GM21360 (cell line): ENCODE data around the gene CDC42EP5.

Source experiments
- ATAC-seq: cut with Tn5 transposase; IDR thresholded peaks from one replicate; pipeline ENCODE4 v1.9.1; 2021; ENCODE audit warnings: mild to moderate bottlenecking, moderate library complexity; ENCODE audit not compliant: unreplicated experiment

The CDC42EP5 gene

GRCh38 chr19:54428323-54429175, 44.5 kb downstream of the CDC42EP5 start:
- ATAC-seq: no peak

- no peak for ATAC-seq
Observed at GRCh38 chr19:54427586-54427985, 45.5 kb downstream of the CDC42EP5 start.

DNA sequence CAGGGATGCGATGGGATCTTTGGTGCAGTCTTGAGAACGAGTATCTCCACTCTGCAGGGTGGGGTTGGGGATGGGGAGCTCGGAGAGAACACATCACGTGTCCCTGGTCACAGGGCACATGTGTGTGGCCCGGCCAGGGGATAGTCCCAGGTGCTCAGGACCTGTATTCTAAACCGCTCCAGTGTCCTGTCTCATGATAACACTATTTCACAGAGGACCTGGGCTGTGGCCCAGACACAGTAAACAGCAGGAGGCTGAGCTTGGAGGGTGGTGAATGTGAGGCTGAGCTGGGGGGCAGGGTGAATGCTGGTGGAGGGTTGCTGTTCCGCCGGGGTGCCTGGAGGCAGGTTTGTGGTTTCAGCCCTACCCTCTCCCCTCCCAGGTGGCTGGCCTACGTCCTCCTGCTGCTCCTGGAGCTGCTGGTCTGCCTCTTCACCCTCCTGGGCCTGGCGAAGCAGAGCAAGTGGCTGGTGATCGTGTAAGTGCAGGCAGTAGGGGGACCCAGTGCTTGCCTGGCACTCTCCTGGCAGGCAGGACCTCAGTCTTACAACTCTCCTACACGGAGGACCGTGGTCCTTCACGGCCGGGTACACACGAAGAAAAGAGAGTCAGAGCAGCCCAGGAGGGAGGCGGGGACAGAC, 46.7 kb downstream of the CDC42EP5 start:
- no peak for ATAC-seq

DNA sequence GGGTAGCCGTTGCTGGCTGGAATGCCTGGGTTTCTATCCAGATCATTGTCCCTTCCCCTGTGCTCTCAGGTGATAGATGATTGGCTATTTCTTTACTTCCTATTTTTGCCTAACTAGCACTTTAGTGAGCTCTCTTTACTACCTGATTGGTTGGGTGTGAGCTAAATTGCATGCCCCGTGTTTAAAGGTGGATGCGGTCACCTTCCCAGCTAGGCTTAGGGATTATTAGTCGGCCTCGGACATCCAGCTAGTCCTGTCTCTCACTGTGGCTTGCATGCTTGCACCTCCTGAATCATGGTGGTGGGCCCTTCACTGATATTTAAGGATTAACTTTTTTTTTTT, 47.7 kb downstream of the CDC42EP5 start:
- no peak for ATAC-seq

- ATAC-seq: no peak
Observed at GRCh38 chr19:54424660-54425381, 48.3 kb downstream of the CDC42EP5 start.

DNA sequence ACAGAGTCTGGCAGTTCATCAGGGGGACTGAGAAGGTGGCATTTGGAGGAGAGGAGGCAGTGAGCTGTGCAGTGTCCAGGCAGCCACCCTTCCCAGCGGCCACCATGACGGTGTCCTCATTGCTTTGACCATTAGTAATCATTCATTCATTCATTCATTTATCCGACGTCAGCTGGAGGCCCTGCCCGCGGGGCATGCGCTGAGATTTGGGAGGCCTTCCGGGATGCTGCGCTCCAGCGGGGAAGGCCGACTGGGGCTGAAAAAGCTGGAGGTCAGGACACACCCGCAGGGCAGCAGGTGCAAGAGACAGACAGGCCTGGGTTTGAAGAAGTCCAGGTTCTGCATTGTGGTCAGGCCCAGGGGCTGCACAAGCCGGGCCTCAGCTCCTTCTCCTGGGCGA, 48.9 kb downstream of the CDC42EP5 start:
- no peak for ATAC-seq

GRCh38 chr19:54422136-54422535, 51.0 kb downstream of the CDC42EP5 start:
- no peak for ATAC-seq

GRCh38 chr19:54421521-54421920, 51.6 kb downstream of the CDC42EP5 start:
- no peak for ATAC-seq

DNA sequence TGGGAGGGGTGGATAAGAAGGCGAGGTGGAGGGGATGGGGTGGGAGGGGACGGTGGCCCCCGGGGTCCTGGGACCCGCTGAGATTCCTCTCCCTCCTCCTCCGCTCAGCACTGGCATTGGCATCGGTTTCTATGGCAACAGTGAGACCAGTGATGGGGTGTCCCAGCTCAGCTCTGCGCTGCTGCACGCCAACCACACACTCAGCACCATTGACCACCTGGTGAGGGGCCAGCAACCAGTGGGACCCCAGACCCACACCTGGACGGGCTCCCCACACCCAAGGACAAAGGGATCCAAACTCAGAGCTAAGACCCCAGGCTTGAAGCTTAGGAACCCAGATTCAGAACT, 52.0 kb downstream of the CDC42EP5 start:
- no peak for ATAC-seq

DNA sequence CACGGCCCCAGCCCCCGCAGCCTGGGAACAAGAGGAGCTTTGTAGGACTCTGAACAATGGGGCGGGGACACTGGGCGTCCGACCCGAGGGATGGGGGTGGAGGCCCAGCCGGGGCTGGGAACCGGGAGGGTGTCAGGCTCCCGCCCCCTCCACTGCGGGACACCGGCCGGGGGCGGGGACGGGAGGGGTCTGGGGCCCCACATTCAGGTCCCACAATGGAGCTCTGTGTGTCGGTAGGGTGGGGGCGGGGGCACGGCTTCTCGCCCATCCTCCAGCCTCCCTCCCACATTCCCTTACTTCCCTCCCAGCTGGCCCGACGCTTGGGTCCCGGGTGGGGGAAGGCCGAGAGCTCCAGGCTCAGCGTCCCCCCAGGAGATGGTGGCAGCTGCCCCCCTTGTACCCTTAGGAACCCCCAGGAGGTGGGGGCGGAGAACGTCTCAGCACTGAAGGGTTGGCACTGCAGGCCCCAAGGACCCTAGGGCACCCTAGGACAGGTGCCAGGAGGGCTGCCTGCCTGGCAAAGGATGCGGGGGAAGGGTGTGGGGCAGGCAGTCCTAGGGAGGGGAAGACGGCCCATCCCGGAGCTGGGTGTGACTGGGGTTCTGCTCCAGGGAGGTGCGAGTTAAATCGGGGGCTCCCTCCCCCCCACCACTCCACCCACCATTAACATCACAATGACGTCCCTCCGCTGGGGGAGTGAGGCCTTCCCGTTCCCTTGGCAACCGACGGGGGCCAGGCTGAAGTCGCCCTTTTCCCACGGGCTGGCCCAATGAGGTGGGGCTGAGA, 52.5 kb downstream of the CDC42EP5 start:
- ATAC-seq: no peak

GRCh38 chr19:54420068-54420382, 53.1 kb downstream of the CDC42EP5 start:
- no peak for ATAC-seq

DNA sequence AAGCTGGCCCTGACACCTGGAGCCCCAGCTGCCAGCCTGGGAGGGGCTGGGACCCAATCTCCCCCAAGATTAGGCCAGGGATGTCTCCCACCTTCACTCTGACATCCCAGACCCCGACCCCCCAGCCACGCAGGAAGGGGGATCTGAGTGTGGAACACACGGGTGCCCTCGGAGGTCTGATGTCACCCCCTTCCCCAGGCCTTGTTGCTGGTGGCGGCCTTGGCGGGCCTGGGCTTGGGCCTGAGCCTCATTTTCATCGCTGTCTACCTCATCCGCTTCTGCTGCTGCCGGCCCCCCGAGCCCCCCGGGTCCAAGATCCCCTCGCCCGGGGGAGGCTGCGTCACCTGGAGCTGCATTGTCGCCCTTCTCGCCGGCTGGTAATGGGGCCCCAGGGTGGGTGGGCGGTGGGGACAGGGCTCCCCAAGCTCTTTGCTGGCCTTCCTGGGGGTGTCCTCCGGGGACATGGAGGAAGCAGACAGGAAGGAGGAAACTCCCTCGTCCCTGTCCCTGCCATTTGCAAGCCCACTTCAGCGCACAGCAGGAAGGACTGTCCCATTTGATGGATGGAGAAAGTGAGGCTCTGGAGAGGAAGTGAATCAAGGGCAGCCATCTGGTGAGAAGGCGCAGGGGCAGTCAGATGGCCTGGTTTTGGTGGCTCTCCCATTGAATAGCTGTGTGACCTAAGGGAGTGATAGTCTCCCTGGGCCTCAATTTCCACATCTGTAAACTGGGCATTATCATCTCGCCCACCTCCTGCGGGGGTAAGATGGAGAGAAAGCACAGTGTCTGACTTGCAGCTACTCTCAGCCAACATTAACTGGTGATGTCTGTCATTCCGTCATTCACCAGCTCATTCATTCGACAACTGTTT, 53.9 kb downstream of the CDC42EP5 start:
- no peak for ATAC-seq

DNA sequence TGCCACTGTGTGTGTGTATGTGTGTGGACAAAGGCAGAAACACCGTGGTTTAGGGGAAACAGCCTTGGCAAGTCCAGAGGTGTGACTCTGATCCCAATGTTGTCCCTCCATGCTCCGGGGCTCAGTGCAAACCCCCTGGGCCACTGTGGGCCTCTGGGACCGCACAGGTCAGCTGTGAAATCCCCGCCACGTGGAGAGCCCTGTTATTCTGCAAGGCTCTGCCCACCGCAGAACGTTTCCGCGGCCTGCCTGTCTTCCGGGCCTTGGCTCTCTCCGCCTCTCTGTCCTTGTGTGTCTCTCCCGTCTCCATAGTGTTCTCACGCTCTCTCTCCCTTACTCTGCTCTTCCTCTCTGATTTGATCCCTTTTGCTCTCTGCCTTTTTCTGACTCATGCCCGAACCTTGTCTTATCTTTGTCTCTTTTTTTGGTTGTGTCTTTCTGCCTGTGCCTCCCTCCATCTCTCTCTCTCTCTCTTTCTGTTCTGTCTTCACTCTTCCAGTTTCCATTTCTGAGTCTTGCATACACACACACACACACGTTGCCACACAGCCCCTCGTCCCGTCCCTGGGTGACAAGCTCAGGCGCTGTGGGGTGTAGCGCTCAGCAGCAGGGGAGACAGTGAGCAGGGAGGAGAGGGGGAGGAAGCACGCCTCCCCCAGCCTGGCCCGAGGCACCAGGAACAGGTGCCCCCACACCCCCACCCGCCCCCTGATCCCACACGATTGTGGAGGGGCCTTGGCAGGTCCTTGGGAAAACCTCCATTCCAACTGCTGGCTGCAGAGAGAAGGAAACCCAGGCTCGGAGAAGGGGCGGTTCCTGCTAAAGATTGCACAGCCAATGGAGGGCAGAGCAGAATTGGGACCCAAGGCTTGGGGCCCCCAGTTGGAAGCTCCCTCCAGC, 54.8 kb downstream of the CDC42EP5 start:
- no peak for ATAC-seq

DNA sequence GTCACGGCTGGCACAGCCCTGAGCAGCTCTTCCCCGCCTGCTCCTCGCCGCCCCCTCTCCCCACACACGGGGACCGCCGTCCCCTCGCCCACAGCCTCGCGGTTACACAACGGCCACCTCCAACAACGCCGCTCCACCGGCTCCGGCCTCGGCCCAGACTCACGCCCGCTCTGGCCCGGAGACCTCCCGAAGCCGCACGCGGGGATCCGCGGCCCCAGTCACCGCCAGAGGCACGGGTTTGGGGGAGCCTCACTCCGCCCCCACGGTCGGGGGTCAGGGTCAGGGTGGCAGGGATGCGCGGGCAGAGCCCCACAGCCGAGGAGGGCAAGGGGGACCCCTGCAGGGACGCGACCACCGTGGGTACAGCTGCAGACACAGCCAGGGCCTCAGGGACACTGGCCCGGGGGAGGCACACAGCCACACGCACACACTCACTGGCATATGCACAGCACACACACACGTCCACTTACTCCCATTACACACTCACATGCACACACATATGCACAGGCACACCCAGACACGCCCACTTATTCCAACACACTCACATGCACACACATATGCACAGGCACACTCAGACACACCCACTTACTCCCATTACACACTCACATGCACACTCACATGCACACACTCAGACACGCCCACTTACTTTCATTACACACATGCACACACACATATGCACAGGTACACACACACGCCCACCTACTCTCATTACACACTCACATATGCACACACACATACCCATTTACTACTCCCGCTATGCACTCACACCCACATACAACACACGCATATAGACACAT, 56.2 kb downstream of the CDC42EP5 start:
- no peak for ATAC-seq

GRCh38 chr19:54415901-54416673, 57.0 kb downstream of the CDC42EP5 start:
- no peak for ATAC-seq

- no peak for ATAC-seq
Observed at GRCh38 chr19:54415208-54415900, 57.7 kb downstream of the CDC42EP5 start, which contains the start of gene TTYH1. Gene TTYH1, plus strand, starts transcription at chr19:54415464. Its CDS starts 89 bp downstream, at chr19:54415553.
